ENCODE data around the gene TBL3.
A peak's percentile ranks its signal among the peaks of the same experiment; 100 is the strongest.

DNA sequence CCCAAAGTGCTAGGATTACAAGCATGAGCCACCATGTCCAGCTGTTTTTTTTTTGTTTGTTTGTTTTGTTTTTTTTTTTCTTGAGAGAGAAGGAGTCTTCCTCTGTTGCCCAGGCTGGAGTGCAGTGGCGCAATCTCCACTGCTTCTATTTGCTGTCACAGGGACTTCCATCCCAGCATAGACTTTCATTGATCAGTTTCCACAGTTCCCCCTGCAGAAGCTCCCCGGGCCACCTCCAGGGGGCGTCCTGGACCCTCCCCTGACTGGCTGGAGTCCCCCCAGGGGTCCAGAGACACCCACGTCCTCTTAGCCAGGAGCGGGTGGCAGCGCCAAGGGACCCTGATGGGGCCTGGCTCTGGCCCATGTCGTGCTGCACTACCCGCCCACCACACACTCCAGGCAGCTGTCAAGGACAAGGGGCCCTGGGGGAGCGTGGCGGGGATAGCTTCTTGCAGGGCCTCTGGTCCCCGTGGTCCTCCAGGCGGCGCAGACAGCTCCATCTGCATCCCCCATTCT lies 44.6 kb downstream of the TBL3 start:
- TF ChIP-seq CTCF (IDR thresholded peaks at IDR 0.05) (peak in 1 of 3 experiments; percentile 15), POLR2A (IDR thresholded peaks at IDR 0.05) (no peak)
